Retinal pigment epithelial cell (primary cell): ENCODE data around the gene MCF2L.

ENCODE experiments used
- DNase-seq: peaks from one replicate; pipeline ENCODE4 v3.0.0-alpha.2; 2010; ENCODE audit warnings: low read depth
- H3K4me3 ChIP-seq: 2 replicates; pipeline ENCODE4 v1.5.1; 2011; ENCODE audit warnings: mild to moderate bottlenecking, low read length, control low read depth, moderate library complexity
- TF ChIP-seq, protein P1 (sequence below): conservative IDR thresholded peaks from 2 replicates; pipeline ENCODE4 v1.5.1; 2011; ENCODE audit warnings: low read depth, low read length, control low read depth, inconsistent platforms

MCF2L gene

DNA sequence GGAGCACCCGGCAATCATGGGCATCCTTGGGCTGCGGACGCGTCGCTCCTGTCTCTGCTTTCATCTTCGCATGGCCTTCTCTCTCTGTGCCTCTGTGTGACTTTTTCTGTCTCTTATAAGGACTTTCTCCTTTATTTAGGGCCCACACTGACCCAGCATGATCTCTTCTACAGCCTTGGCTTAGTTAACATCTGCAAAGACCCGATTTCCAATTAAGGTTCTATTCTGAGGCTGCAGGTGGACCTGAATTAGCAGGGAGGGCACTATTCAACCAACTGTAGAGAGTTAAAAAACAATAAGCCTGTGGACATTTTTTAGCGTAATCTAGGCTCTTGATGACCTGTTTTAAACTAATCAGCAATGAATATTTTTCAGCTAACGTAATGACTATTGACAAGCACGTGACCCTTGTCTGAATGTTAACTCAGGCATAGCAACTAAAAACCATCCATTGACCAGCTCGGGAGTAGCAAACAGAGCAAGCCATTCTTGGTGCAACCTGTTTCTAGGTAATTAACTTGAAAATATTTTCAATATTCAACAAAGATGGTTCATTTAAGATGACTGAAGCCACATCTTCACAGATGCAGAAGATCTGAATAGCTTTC lies 168.8 kb downstream of the MCF2L start:
- no peak for DNase-seq
- H3K4me3 ChIP-seq: no peak overlapping the region
- TF ChIP-seq, protein P1, sequence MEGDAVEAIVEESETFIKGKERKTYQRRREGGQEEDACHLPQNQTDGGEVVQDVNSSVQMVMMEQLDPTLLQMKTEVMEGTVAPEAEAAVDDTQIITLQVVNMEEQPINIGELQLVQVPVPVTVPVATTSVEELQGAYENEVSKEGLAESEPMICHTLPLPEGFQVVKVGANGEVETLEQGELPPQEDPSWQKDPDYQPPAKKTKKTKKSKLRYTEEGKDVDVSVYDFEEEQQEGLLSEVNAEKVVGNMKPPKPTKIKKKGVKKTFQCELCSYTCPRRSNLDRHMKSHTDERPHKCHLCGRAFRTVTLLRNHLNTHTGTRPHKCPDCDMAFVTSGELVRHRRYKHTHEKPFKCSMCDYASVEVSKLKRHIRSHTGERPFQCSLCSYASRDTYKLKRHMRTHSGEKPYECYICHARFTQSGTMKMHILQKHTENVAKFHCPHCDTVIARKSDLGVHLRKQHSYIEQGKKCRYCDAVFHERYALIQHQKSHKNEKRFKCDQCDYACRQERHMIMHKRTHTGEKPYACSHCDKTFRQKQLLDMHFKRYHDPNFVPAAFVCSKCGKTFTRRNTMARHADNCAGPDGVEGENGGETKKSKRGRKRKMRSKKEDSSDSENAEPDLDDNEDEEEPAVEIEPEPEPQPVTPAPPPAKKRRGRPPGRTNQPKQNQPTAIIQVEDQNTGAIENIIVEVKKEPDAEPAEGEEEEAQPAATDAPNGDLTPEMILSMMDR: no peak

DNA sequence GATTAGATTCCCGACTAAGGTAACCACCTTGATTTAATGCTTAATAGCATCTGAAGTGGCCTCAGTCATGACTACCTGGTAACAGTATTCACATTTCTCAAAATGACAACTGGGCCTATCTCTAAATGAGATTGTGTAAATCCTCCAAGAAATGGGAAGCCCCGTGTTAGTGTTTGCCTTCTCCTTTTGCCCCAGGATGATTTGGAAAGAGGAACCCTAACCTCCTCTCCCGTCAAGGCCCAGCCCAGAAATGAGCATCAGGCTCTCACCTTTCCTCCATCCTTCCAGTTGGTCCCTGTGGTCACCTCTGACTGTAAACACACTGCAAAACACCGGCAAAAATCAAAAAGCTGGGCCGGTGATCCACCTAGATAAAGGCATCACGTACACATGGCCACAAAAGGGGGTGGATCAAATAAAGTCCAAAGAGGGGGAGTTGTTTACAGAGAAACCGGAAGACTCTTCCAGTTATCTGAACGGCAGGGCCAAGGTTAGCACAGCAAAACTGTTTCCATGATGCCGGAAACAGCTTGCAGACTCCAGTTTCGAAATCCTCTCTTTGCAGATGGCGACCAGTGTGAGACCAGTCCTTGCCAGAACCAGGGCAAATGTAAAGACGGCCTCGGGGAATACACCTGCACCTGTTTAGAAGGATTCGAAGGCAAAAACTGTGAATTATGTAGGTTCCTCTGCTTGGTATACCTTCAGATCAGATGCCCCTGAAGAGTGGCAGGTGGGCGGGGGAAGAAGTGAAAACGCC lies 170.0 kb downstream of the MCF2L start:
- DNase-seq: no peak
- TF ChIP-seq, protein P1: no peak

DNA sequence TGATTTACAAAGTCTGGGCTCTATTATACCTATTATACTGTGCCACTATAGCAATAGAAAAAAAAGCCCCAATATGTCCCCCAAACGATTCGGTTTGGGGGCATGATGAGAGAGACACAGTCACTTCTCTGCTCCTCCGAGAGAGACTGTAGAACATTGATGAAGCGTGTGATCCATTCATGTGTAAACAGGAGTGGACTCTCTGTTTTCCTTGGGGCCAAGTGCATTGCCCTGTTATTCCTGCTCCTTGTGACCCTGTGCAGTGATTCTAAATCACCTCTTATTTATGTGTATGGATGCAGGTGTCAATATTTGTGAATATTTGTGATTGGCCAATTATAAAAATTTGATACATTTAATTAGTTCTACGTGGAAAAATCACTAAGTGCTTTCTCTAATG lies 170.6 kb downstream of the MCF2L start:
- TF ChIP-seq, protein P1: no peak
- H3K4me3 ChIP-seq: no peak overlapping the region
- no peak for DNase-seq

More for the DNA sequence above, 170.0 kb downstream of the MCF2L start:
- no peak overlapping the region for H3K4me3 ChIP-seq

DNA sequence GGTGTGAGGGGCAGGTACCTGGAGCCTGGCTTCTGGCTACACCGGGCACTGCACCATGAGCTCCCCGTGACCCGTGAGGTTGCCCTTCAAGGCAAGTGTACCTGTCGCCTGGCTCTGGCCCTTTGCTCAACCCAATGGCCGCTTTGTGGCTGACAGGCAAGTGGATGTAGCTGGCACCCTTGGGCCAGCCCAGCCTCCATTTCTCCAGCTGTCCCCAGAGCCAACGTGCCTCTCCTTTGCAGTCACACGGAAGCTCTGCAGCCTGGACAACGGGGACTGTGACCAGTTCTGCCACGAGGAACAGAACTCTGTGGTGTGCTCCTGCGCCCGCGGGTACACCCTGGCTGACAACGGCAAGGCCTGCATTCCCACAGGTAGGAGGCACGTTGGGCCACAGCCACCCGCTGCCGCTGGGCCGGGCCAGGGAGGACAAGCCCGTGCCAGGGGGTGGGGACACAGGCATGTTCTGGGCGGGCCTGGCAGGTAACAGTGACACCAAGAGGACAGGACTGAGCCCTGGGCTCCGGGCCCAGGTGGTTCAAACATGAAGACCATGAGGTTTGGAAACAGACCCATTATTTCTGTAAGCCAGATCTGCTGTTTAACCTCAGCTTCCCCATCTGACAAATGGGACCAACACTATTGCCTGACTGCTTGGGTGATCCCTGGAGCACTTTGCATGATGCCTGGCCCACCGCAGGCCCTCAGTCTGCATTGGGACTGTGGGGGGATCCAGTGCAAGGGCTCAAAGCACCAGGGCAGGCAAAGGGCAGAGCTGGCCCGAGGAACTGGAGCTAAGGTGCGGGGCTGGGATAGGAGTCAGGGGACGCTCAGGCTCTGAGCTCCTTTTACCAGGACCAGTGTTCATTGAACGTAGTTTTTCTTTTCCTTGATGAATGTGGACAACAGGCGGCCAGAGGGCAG lies 171.9 kb downstream of the MCF2L start:
- no peak overlapping the region for H3K4me3 ChIP-seq

DNA sequence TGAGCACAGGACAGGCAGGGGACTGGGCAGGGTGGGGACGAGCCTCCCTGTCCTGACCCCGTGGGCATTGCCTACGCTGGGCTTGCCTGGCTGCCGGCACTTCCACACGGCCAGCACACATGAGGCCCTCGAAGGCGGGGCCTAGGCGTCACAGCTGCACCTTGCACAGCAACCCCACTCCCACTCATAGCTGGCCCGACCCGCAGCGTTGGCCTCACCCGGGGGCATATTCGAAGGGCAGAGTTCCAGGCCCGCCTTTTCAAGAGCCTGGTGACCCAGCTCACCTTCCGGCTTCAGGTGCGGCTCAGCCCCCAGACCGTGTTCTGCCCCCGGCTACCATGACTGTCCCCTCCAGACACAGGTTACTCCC lies 172.6 kb downstream of the MCF2L start:
- no peak overlapping the region for H3K4me3 ChIP-seq
- no peak for DNase-seq
- TF ChIP-seq, protein P1: no peak

More for the DNA sequence above, 171.9 kb downstream of the MCF2L start:
- DNase-seq: no peak
- TF ChIP-seq, protein P1: no peak

DNA sequence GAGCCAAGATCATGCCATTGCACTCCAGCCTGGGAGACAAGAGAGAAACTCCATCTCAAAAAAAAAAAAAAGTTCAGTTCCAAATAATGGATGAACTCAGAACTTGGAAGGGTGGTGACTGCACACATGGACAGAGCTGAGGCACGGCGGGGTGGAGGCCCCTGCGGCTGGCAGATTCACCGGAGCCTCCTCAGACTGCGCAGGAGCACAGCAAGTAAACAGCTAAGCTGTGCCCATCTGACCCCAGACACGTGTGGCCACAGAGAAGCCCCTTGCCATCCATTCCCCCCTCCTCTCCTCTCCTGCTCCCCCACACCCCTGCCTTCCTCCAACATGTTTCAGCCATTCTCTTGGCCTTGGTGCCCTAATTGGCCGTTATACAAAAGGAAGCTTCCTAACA lies 173.9 kb downstream of the MCF2L start:
- TF ChIP-seq, protein P1: no peak
- DNase-seq: no peak
- no peak overlapping the region for H3K4me3 ChIP-seq
